ENCODE measurements around the gene CORO7. TPM values are rescaled to one million over a fixed set of nuclear protein-coding genes. Genes with fewer than 3 reads are reported as not detected.

The CORO7 gene
- total and polyA plus RNA-seq, 7 donors = 10.0 to 43.4 (median 17.1) TPM

- intact Hi-C loops (cut with DNase I) = no loop called here
- Histone ChIP-seq H3K27ac (peak overlapping the region; percentile 54 to 64 (median 62)), H3K4me1 (peaks cover 0 to 28% (median 21%) of the 10 kb centered on the region in 4 donors), H3K27me3 (no peaks in the 10 kb centered on the region), H3K9me3 (no peaks in the 10 kb centered on the region), H3K36me3 (peaks cover 0 to 14% (median 4%) of the 10 kb centered on the region in 4 donors), H3K4me3 (no peak overlapping the region)
- DNase-seq = no peak
- 78% methylated on average over 27 of the region's 27 CpGs for WGBS, 2 donors
- peak in 3 of 4 donors; percentile 33 to 39 (median 39) for TF ChIP-seq POLR2AphosphoS5 (IDR thresholded peaks at IDR 0.05)
- TF ChIP-seq EP300 (IDR thresholded peaks at IDR 0.05) = no peak
Observed at GRCh38 chr16:4392382-4393239, 23.8 kb downstream of the CORO7 start.

DNA sequence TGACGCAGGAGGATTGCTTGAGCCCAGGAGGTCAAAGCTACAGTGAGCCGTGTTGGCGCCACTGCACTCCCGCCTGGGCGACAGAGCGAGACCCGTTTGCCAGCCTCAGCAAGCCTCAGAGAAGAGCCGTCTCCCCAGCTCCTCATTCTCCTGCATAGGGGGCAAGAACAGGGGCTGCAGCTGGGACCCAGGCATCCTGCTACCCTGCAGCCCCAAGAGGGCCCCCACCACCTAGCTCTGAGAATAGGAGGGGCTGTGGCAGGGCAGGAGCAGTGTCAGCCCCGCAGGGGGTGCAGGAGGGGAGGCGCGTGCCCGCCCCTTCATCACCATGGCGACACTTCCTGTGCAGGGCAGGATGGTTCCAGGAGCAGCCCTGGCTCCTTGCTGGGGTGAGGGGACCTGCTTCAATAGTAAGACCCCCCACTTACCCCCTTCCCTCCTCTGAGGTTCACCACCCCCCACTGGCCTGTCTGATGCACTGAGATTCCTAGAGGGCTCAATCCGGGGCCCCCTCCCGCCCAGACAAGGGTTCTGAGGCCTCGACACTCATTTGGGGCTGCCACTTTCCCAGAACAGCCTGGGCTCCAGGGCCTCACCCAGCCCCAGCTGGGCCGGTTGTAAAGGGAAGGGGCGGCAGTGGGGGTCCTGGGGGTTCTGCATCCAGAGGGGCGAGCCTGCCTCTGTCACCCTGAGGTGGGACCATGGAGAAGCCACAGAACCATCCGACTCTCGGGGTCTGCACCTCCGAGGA lies 24.6 kb downstream of the CORO7 start:
- H3K4me1 ChIP-seq = peaks cover 0 to 30% (median 21%) of the 10 kb centered on the region in 4 donors
- no peak overlapping the region for H3K4me3 ChIP-seq
- intact Hi-C loops (cut with DNase I) = no loop called here
- TF ChIP-seq EP300 (IDR thresholded peaks at IDR 0.05) (no peak), POLR2A (IDR thresholded peaks at IDR 0.05) (no peak), POLR2AphosphoS5 (IDR thresholded peaks at IDR 0.05) (no peak)
- TF ChIP-seq, protein P1, sequence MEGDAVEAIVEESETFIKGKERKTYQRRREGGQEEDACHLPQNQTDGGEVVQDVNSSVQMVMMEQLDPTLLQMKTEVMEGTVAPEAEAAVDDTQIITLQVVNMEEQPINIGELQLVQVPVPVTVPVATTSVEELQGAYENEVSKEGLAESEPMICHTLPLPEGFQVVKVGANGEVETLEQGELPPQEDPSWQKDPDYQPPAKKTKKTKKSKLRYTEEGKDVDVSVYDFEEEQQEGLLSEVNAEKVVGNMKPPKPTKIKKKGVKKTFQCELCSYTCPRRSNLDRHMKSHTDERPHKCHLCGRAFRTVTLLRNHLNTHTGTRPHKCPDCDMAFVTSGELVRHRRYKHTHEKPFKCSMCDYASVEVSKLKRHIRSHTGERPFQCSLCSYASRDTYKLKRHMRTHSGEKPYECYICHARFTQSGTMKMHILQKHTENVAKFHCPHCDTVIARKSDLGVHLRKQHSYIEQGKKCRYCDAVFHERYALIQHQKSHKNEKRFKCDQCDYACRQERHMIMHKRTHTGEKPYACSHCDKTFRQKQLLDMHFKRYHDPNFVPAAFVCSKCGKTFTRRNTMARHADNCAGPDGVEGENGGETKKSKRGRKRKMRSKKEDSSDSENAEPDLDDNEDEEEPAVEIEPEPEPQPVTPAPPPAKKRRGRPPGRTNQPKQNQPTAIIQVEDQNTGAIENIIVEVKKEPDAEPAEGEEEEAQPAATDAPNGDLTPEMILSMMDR (IDR thresholded peaks at IDR 0.05) = no peak
- DNase-seq = no peak
- no peaks in the 10 kb centered on the region for H3K9me3 ChIP-seq
- peak overlapping the region; percentile 54 to 64 (median 62) for H3K27ac ChIP-seq
- H3K36me3 ChIP-seq = peaks cover 0 to 19% (median 5%) of the 10 kb centered on the region in 4 donors
- 88 to 94% methylated on average over 22 of the region's 22 CpGs for WGBS, 2 donors
- no peaks in the 10 kb centered on the region for H3K27me3 ChIP-seq

DNA sequence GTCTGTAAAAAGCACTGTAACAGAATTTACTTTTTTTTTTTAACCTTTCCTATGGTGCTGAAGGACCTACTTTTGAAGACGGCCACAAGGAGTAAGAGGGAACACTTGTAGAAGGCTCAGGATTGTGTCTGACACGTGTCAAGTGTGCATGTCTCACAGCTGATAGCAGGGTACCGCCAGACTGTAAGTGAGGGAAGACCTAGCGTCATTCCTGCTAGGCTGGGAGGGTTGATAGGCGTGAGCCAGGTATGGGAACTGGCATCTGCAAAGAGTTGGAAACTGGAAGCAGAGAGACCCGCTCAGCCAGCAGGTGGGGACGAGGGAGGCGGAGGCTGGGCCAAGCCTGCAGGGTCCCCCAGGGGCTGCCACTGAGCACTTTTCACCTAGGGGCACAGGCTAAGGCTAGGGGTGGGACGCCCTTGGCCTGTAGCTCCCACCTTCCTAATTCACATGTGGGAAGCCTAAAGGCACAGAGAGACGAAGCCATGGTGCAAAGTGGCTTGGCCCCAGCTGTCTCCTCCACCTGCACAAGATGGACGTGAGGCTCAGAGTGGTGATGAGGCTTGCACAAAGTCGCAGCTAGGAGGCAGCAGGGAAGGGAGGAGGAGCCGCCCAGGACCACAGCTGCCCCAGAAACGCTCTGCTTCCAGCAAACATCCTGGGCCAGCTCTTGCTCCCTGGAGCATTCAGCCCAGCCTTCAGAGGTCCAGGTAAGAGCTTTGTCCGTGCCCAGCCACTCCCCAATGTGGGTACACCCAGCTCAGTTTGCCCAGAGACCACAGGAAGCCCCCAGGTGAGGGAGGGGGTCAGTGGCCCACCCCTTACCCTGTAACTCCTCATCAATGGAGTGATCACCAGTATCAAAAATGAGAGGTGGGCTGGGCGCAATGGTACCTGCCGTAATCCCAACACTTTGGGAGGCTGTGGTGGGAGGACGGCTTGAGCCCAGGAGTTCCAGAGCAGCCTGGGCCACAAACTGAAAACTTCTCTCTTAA lies 25.8 kb downstream of the CORO7 start:
- H3K27me3 ChIP-seq = no peaks in the 10 kb centered on the region
- H3K27ac ChIP-seq = no peak overlapping the region
- no peak for DNase-seq
- peaks cover 0 to 19% (median 5%) of the 10 kb centered on the region in 4 donors for H3K36me3 ChIP-seq
- WGBS, 2 donors = 88 to 90% methylated on average over 18 of the region's 18 CpGs
- TF ChIP-seq POLR2A (IDR thresholded peaks at IDR 0.05) (no peak), EP300 (IDR thresholded peaks at IDR 0.05) (no peak), POLR2AphosphoS5 (IDR thresholded peaks at IDR 0.05) (no peak)
- TF ChIP-seq, protein P1 (IDR thresholded peaks at IDR 0.05) = no peak
- intact Hi-C loops (cut with DNase I) = no loop called here
- H3K4me1 ChIP-seq = peaks cover 0 to 38% (median 21%) of the 10 kb centered on the region in 4 donors
- H3K4me3 ChIP-seq = no peak overlapping the region
- no peaks in the 10 kb centered on the region for H3K9me3 ChIP-seq

GRCh38 chr16:4389051-4389955 lies 27.1 kb downstream of the CORO7 start:
- no peaks in the 10 kb centered on the region for H3K27me3 ChIP-seq
- 84 to 88% methylated on average over 27 of the region's 27 CpGs for WGBS, 2 donors
- peaks cover 0 to 38% (median 19%) of the 10 kb centered on the region in 4 donors for H3K4me1 ChIP-seq
- intact Hi-C loops (cut with DNase I) = no loop called here
- H3K9me3 ChIP-seq = no peaks in the 10 kb centered on the region
- H3K4me3 ChIP-seq = no peak overlapping the region
- TF ChIP-seq POLR2AphosphoS5 (IDR thresholded peaks at IDR 0.05) = no peak
- TF ChIP-seq EP300 (IDR thresholded peaks at IDR 0.05) = no peak
- TF ChIP-seq, protein P1 (IDR thresholded peaks at IDR 0.05) = no peak
- TF ChIP-seq POLR2A (IDR thresholded peaks at IDR 0.05) = no peak
- DNase-seq = no peak
- peaks cover 0 to 22% (median 5%) of the 10 kb centered on the region in 4 donors for H3K36me3 ChIP-seq
- H3K27ac ChIP-seq = peak overlapping the region; percentile 1 to 43 (median 28)
